Stimulated activated naive CD8-positive, alpha-beta T cell treated with anti-CD3 and anti-CD28 coated beads, Interleukin-15, Interleukin-2, amounts not matched to agents 100 ng/mL and 50 ng/mL, for 24 hours (primary cell): ENCODE measurements around the gene AIG1.
"Not testable (repeated sequence)": the region's sequence is repeated elsewhere in the genome, so short reads cannot be mapped to it uniquely, and the experiment has no call there.

ENCODE experiments used
- H3K27ac Mint-ChIP-seq: one replicate; pipeline ENCODE4 v1.8.0; 2021; ENCODE audit warnings: mild to moderate bottlenecking, mixed read lengths
- H3K27me3 Mint-ChIP-seq: one replicate; pipeline ENCODE4 v1.8.0; 2021; ENCODE audit warnings: mixed read lengths
- H3K36me3 Mint-ChIP-seq: one replicate; pipeline ENCODE4 v1.8.0; 2021; ENCODE audit warnings: low read depth, mixed read lengths
- H3K4me1 Mint-ChIP-seq: one replicate; pipeline ENCODE4 v1.8.0; 2021; ENCODE audit warnings: low read depth, mixed read lengths
- H3K4me3 Mint-ChIP-seq: one replicate; pipeline ENCODE4 v1.8.0; 2021; ENCODE audit warnings: mild to moderate bottlenecking, mixed read lengths
- H3K9me3 Mint-ChIP-seq: one replicate; pipeline ENCODE4 v1.8.0; 2021; ENCODE audit warnings: mixed read lengths

AIG1 gene

GRCh38 chr6:143064951-143065683, 4.4 kb downstream of the AIG1 start:
- H3K4me3 Mint-ChIP-seq, result no peak overlapping the region
- H3K27ac Mint-ChIP-seq, result no peak overlapping the region
- H3K4me1 Mint-ChIP-seq, result peaks cover 14% of the 10 kb centered on the region
- H3K27me3 Mint-ChIP-seq, result no peaks in the 10 kb centered on the region
- no peaks in the 10 kb centered on the region for H3K9me3 Mint-ChIP-seq
- H3K36me3 Mint-ChIP-seq, result no peaks in the 10 kb centered on the region

- H3K4me1 Mint-ChIP-seq, result no peaks in the 10 kb centered on the region
- H3K27ac Mint-ChIP-seq, result no peak overlapping the region
- peaks cover 3% of the 10 kb centered on the region for H3K9me3 Mint-ChIP-seq
- no peaks in the 10 kb centered on the region for H3K27me3 Mint-ChIP-seq
- H3K4me3 Mint-ChIP-seq, result no peak overlapping the region
- no peaks in the 10 kb centered on the region for H3K36me3 Mint-ChIP-seq
Observed at GRCh38 chr6:143068001-143068400, 7.3 kb downstream of the AIG1 start.

DNA sequence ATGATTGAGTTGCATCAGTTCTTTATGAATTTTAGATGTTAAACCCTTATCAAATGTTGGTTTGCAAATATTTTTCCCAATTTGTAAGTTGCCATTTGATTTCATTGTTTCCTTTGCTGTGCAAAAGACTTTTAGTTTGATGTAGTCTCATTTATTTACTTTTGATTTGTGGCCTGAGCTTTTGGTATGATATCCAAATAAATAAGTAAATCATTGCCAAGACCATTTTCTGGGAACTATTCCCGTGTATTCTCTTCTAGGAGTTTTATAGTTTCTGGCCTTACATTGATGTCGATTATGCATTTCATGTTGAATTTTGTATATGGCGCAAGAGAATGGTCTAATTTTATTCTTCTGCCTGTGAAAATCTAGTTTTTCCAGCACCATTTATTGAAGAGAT, 13.4 kb downstream of the AIG1 start:
- Mint-ChIP-seq H3K4me1 (peaks cover 1% of the 10 kb centered on the region), H3K4me3 (no peak overlapping the region), H3K36me3 (peaks cover 25% of the 10 kb centered on the region), H3K27ac (no peak overlapping the region), H3K27me3 (no peaks in the 10 kb centered on the region), H3K9me3 (peaks cover 17% of the 10 kb centered on the region)

DNA sequence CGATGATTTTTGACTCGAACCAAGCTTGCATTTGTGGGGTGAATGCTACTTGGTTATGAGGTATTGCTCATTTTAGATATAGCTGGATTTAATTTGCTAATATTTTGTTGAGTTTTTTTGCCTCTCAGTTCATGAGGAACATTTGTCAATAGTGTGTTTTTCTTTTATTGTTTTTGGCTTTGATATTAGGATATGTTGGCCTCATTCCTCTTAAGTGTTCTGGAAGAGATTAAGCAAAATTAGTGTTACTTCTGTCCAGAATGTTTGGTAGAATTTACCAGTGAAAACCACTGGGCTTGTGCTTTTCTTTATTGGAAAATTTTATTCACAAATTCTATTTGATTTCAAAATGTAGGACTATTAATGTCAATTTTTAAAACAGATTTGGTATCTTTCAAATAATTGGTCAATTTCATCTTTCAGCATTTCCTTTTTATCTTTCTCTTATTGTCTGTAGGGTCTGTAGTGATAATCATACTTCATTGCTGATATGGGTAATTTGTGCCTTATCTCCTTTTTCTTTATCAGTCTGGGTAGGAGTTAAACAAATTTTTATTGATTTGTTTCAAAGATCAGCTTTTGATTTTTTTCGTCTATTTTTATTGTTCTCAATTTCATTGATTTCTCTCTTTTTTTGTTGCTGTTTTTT, 14.1 kb downstream of the AIG1 start:
- Mint-ChIP-seq H3K36me3 (peaks cover 29% of the 10 kb centered on the region), H3K4me1 (peaks cover 3% of the 10 kb centered on the region), H3K4me3 (no peak overlapping the region), H3K9me3 (peaks cover 18% of the 10 kb centered on the region), H3K27ac (no peak overlapping the region), H3K27me3 (no peaks in the 10 kb centered on the region)

DNA sequence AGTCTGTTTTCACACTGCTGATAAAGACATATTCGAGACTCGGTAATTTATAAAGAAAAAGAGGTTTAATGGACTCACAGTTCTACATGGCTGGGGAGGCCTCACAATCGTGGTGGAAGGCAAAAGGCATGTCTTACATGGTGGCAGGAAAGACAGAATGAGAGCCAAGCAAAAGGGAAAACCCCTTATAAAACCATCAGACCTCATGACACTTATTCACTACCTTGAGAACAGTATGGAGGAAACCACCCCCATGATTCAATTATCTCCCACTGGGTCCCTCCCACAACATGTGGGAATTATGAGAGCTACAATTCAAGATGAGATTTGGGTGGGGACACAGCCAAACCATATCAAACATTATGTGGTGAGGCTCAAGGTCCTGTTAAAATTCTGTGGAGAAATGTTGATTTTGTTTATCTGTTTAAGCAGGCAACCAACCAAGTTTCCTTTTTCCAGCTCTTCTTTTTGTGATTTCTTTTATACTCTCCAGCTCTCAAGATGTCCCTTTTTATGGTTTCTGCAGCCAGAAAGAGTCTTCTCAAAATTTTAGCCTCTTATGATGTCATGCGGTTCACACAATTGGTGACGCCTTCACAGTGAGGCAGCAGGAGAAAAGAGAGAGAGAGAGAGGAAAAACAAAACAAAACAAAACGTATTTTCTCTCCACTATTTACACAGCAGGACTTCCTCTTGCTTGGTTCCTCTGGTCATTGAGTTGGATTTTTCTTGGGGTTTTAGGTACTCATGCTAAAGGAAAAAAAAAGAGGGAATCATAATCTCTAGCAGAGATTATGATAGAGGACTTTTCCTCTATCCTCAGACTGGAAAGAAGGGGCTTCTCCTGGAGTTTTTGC, 18.0 kb downstream of the AIG1 start:
- H3K4me3 Mint-ChIP-seq, result no peak overlapping the region
- no peak overlapping the region for H3K27ac Mint-ChIP-seq
- H3K9me3 Mint-ChIP-seq, result peaks cover 20% of the 10 kb centered on the region
- H3K27me3 Mint-ChIP-seq, result no peaks in the 10 kb centered on the region
- peaks cover 3% of the 10 kb centered on the region for H3K4me1 Mint-ChIP-seq
- H3K36me3 Mint-ChIP-seq, result peaks cover 31% of the 10 kb centered on the region

- no peak overlapping the region for H3K27ac Mint-ChIP-seq
- H3K27me3 Mint-ChIP-seq, result no peaks in the 10 kb centered on the region
- peaks cover 3% of the 10 kb centered on the region for H3K4me1 Mint-ChIP-seq
- H3K4me3 Mint-ChIP-seq, result no peak overlapping the region
- peaks cover 25% of the 10 kb centered on the region for H3K36me3 Mint-ChIP-seq
- H3K9me3 Mint-ChIP-seq, result peaks cover 18% of the 10 kb centered on the region
Observed at GRCh38 chr6:143079325-143079640, 18.6 kb downstream of the AIG1 start.

- not testable (repeated sequence) for H3K4me1 Mint-ChIP-seq, H3K27me3 Mint-ChIP-seq, H3K4me3 Mint-ChIP-seq, H3K27ac Mint-ChIP-seq
- peaks cover 10% of the 10 kb centered on the region for H3K9me3 Mint-ChIP-seq
- H3K36me3 Mint-ChIP-seq, result peaks cover 20% of the 10 kb centered on the region
Observed at GRCh38 chr6:143082274-143082673, 21.6 kb downstream of the AIG1 start.

GRCh38 chr6:143084019-143084418, 23.3 kb downstream of the AIG1 start:
- not testable (repeated sequence) for H3K4me1 Mint-ChIP-seq, H3K4me3 Mint-ChIP-seq, H3K27me3 Mint-ChIP-seq, H3K27ac Mint-ChIP-seq
- peaks cover 10% of the 10 kb centered on the region for H3K9me3 Mint-ChIP-seq
- peaks cover 14% of the 10 kb centered on the region for H3K36me3 Mint-ChIP-seq

DNA sequence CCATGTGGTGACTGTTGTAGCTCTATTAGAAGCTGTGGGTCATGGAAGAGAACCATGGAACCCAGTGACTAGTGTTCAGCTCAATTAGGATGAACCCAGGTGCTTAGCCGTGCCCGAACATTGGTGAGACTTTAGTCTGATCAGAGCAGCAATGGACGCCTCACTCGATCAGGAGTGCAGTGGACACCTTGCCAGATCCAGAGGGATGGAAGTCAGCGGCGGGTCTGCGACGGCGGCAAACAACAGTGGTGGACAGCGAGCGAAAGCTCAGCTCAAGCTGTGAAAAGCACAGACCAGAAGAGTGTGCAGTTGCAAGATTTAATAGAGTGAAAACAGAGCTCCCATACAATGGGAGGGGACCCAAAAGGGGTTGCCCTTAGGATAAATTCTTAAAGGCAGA, 26.6 kb downstream of the AIG1 start:
- peaks cover 14% of the 10 kb centered on the region for H3K4me1 Mint-ChIP-seq
- not testable (repeated sequence) for H3K9me3 Mint-ChIP-seq, H3K27ac Mint-ChIP-seq

DNA sequence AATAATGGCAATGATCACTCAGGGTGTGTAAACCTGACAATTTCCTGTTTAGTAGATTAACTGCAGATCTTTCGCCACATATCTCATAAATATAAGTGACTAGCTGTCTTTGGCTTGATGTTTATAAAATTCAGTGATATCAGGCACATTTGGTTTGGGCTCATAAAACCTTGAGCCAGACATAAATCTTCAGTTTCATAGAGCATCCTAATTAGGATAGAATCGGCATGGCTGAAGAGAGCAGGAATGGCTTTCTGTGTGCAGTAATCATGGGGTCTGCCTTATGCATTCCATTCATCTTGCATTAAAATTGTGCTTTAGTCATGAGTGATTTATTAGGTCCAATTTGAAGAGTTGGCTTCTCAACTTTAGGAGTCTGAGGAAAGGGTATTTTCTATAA, 27.2 kb downstream of the AIG1 start:
- peaks cover 5% of the 10 kb centered on the region for H3K36me3 Mint-ChIP-seq
- H3K4me1 Mint-ChIP-seq, result peaks cover 14% of the 10 kb centered on the region

More for the DNA sequence above, 26.6 kb downstream of the AIG1 start:
- not testable (repeated sequence) for H3K36me3 Mint-ChIP-seq, H3K27me3 Mint-ChIP-seq, H3K4me3 Mint-ChIP-seq

DNA sequence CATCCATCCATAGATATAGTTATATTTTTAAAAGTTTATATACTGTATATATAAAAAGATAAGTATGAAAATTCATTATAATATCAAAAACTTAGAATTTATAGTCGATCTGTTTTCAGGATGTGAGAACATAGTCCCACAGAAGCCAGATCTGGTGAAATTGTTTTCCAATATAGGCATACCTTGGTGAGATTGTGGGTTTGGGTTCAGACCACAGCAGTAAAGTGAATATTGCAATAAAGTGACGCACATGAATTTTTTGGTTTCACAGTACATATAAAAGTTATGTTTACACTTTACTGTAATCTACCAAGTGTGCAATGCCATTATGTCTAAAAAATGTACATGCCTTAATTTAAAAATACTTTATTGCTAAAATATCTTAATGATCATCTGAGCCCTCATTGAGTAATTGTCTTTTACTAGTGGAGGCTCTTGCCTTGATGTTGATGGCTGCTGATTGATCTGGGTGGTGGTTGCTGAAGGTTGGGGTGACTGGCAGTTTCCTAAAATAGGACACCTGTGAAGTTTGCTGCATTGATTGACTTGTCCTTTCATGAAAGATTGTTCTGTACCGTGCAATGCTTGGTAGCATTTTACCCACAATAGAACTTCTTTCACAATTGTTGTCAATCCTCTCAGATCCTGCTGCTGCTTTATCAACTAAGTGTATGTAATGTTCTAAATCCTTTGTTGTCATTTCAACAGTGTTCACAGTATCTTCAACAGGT, 29.8 kb downstream of the AIG1 start:
- no peak overlapping the region for H3K4me3 Mint-ChIP-seq
- peaks cover 4% of the 10 kb centered on the region for H3K9me3 Mint-ChIP-seq
- peaks cover 5% of the 10 kb centered on the region for H3K36me3 Mint-ChIP-seq
- H3K4me1 Mint-ChIP-seq, result peaks cover 14% of the 10 kb centered on the region
- no peak overlapping the region for H3K27ac Mint-ChIP-seq
- no peaks in the 10 kb centered on the region for H3K27me3 Mint-ChIP-seq

More for the DNA sequence above, 27.2 kb downstream of the AIG1 start:
- no peaks in the 10 kb centered on the region for H3K27me3 Mint-ChIP-seq
- no peak overlapping the region for H3K27ac Mint-ChIP-seq
- H3K9me3 Mint-ChIP-seq, result peaks cover 4% of the 10 kb centered on the region
- H3K4me3 Mint-ChIP-seq, result no peak overlapping the region

GRCh38 chr6:143092768-143093167, 32.1 kb downstream of the AIG1 start:
- no peaks in the 10 kb centered on the region for H3K36me3 Mint-ChIP-seq

GRCh38 chr6:143093290-143093689, 32.6 kb downstream of the AIG1 start:
- peaks cover 14% of the 10 kb centered on the region for H3K4me1 Mint-ChIP-seq
- H3K4me3 Mint-ChIP-seq, result no peak overlapping the region
- no peaks in the 10 kb centered on the region for H3K36me3 Mint-ChIP-seq
- no peaks in the 10 kb centered on the region for H3K9me3 Mint-ChIP-seq
- H3K27ac Mint-ChIP-seq, result no peak overlapping the region
- no peaks in the 10 kb centered on the region for H3K27me3 Mint-ChIP-seq

More at GRCh38 chr6:143092768-143093167, 32.1 kb downstream of the AIG1 start:
- no peak overlapping the region for H3K4me3 Mint-ChIP-seq
- H3K9me3 Mint-ChIP-seq, result no peaks in the 10 kb centered on the region
- no peak overlapping the region for H3K27ac Mint-ChIP-seq
- no peaks in the 10 kb centered on the region for H3K27me3 Mint-ChIP-seq
- peaks cover 14% of the 10 kb centered on the region for H3K4me1 Mint-ChIP-seq

GRCh38 chr6:143096403-143096802, 35.7 kb downstream of the AIG1 start:
- no peaks in the 10 kb centered on the region for H3K27me3 Mint-ChIP-seq
- no peaks in the 10 kb centered on the region for H3K36me3 Mint-ChIP-seq
- H3K4me1 Mint-ChIP-seq, result no peaks in the 10 kb centered on the region
- H3K9me3 Mint-ChIP-seq, result no peaks in the 10 kb centered on the region
- no peak overlapping the region for H3K27ac Mint-ChIP-seq
- no peak overlapping the region for H3K4me3 Mint-ChIP-seq
